Smooth muscle cell (in vitro differentiated cells): ENCODE data around the gene KCNJ12. TPM values are rescaled to one million over a fixed set of nuclear protein-coding genes. Genes with fewer than 3 reads are reported as not detected.
"Not testable (repeated sequence)": the region's sequence is repeated elsewhere in the genome, so short reads cannot be mapped to it uniquely, and the experiment has no call there.

ENCODE experiments used
- DNase-seq: peaks from one replicate; lab custom pipeline; 2025; ENCODE audit not compliant: unreplicated experiment; lab: John Stamatoyannopoulos, UW
- H2AFZ ChIP-seq: fragments of 200-600 bp; sonication (generic); 2 replicates; pipeline ENCODE4 v1.6.0; 2016; ENCODE audit warnings: antibody characterized with exemption, low read depth, mild to moderate bottlenecking
- H3F3A ChIP-seq: fragments of 200-600 bp; sonication (generic); 2 replicates; pipeline ENCODE4 v1.6.0; 2017; ENCODE audit warnings: antibody characterized with exemption, low read depth
- H3K27ac ChIP-seq: fragments of 200-600 bp; sonication (generic); 2 replicates; pipeline ENCODE4 v1.5.1; 2016; ENCODE audit warnings: low read depth, mild to moderate bottlenecking
- H3K27me3 ChIP-seq: fragments of 200-600 bp; sonication (generic); 2 replicates; pipeline ENCODE4 v1.6.1; 2016; ENCODE audit warnings: low read depth, mild to moderate bottlenecking
- H3K36me3 ChIP-seq: fragments of 200-600 bp; sonication (generic); 2 replicates; pipeline ENCODE4 v1.5.1; 2016; ENCODE audit warnings: low read depth
- H3K4me1 ChIP-seq: fragments of 200-600 bp; sonication (generic); 2 replicates; pipeline ENCODE4 v1.5.1; 2016; ENCODE audit warnings: low read depth
- H3K4me2 ChIP-seq: fragments of 200-600 bp; sonication (generic); 2 replicates; pipeline ENCODE4 v1.6.0; 2016; ENCODE audit warnings: mild to moderate bottlenecking
- H3K4me3 ChIP-seq: fragments of 200-600 bp; sonication (generic); 2 replicates; pipeline ENCODE4 v1.5.1; 2016; ENCODE audit warnings: mild to moderate bottlenecking
- H3K79me2 ChIP-seq: fragments of 200-600 bp; sonication (generic); 2 replicates; pipeline ENCODE4 v1.6.0; 2016; ENCODE audit warnings: low read depth, mild to moderate bottlenecking
- H3K9ac ChIP-seq: fragments of 200-600 bp; sonication (generic); 2 replicates; pipeline ENCODE4 v1.6.0; 2016; ENCODE audit warnings: low read depth
- H3K9me3 ChIP-seq: fragments of 200-600 bp; sonication (generic); replicated peaks from 2 replicates; pipeline ENCODE4 v1.5.1; 2016; ENCODE audit warnings: low read depth
- H4K20me1 ChIP-seq: fragments of 200-600 bp; sonication (generic); 2 replicates; pipeline ENCODE4 v1.6.0; 2016; ENCODE audit warnings: low read depth
- CTCF ChIP-seq: fragments of 200-600 bp; sonication (generic); IDR thresholded peaks from 2 replicates; pipeline ENCODE4 v1.5.1; 2017; ENCODE audit warnings: borderline replicate concordance, mild to moderate bottlenecking, antibody characterized with exemption; ENCODE audit not compliant: insufficient read depth, poor library complexity, severe bottlenecking
- WGBS: methylation state at CpG from one replicate; pipeline ENCODE4 v1.1.7; 2016; ENCODE audit warnings: low lambda C conversion rate; 5-methylcytosine and 5-hydroxymethylcytosine counted together
- polyA plus RNA-seq: library from polyadenylated mRNA; unstranded; fragments of >200 nt; fragmentation: Nextera tagmentation; extraction: Ambion mirVana; gene quantifications from 2 replicates; pipeline ENCODE4 v1.2.1, GENCODE V29; 2016
- total RNA-seq: library from RNA; depleted of rRNA; stranded (reverse); fragments of >200 nt; gene quantifications from 2 replicates; pipeline ENCODE4 v1.2.3, GENCODE V29; 2014

KCNJ12 gene
- total and polyA plus RNA-seq, 2 experiments from 2014 or later: 0.04 to 0.18 TPM

- Histone ChIP-seq H4K20me1 (no peaks in the 10 kb centered on the region), H3K27me3 (no peaks in the 10 kb centered on the region), H2AFZ (no peak overlapping the region), H3K79me2 (no peaks in the 10 kb centered on the region), H3K9ac (no peak overlapping the region), H3K9me3 (no peaks in the 10 kb centered on the region), H3K4me2 (no peak overlapping the region), H3K27ac (no peak overlapping the region), H3F3A (no peaks in the 10 kb centered on the region), H3K36me3 (no peaks in the 10 kb centered on the region), H3K4me1 (no peaks in the 10 kb centered on the region), H3K4me3 (no peak overlapping the region)
- TF ChIP-seq CTCF: no peak
- DNase-seq: no peak
- 81% methylated on average over 10 of the region's 10 CpGs for WGBS
Measured at GRCh38 chr17:21425321-21425720, 49.2 kb downstream of the KCNJ12 start.

GRCh38 chr17:21425736-21426135 is 49.6 kb downstream of the KCNJ12 start:
- TF ChIP-seq CTCF: no peak
- Histone ChIP-seq H3K9ac (no peak overlapping the region), H3K4me1 (no peaks in the 10 kb centered on the region), H3K79me2 (no peaks in the 10 kb centered on the region), H4K20me1 (no peaks in the 10 kb centered on the region), H3K9me3 (no peaks in the 10 kb centered on the region), H3K27ac (no peak overlapping the region), H3K36me3 (no peaks in the 10 kb centered on the region), H3F3A (no peaks in the 10 kb centered on the region), H3K27me3 (no peaks in the 10 kb centered on the region), H3K4me3 (no peak overlapping the region), H3K4me2 (no peak overlapping the region), H2AFZ (no peak overlapping the region)
- 56% methylated on average over 4 of the region's 4 CpGs for WGBS
- DNase-seq: no peak

- H4K20me1 ChIP-seq, H3K27ac ChIP-seq, H3K9ac ChIP-seq, H3K27me3 ChIP-seq, H3F3A ChIP-seq, H3K4me1 ChIP-seq, H3K36me3 ChIP-seq, H3K4me3 ChIP-seq, DNase-seq, H3K79me2 ChIP-seq, H3K9me3 ChIP-seq, H3K4me2 ChIP-seq, H2AFZ ChIP-seq: not testable (repeated sequence)
- WGBS: 86% methylated on average over 8 of the region's 8 CpGs
Measured at GRCh38 chr17:21426246-21426645, 50.1 kb downstream of the KCNJ12 start.

GRCh38 chr17:21426876-21427275 is 50.7 kb downstream of the KCNJ12 start:
- WGBS: 83% methylated on average over 7 of the region's 8 CpGs
- DNase-seq, H3F3A ChIP-seq, H3K4me3 ChIP-seq, H3K9me3 ChIP-seq, H3K27ac ChIP-seq, H3K4me1 ChIP-seq, H3K36me3 ChIP-seq, H3K9ac ChIP-seq, H3K27me3 ChIP-seq, H2AFZ ChIP-seq, H3K4me2 ChIP-seq, H4K20me1 ChIP-seq, H3K79me2 ChIP-seq: not testable (repeated sequence)

- not testable (repeated sequence) for H3K79me2 ChIP-seq, H3K4me2 ChIP-seq, H4K20me1 ChIP-seq, H3K4me3 ChIP-seq, DNase-seq, H3K9ac ChIP-seq, H3K27me3 ChIP-seq, H3F3A ChIP-seq, H3K27ac ChIP-seq, H2AFZ ChIP-seq, H3K4me1 ChIP-seq, H3K36me3 ChIP-seq, H3K9me3 ChIP-seq
- WGBS: 13% methylated on average over 1 of the region's 3 CpGs
Measured at GRCh38 chr17:21427727-21428126, 51.6 kb downstream of the KCNJ12 start.

- not testable (repeated sequence) for H3K4me2 ChIP-seq, H2AFZ ChIP-seq, H3K27me3 ChIP-seq, H3K4me1 ChIP-seq, DNase-seq, H3K79me2 ChIP-seq, H3K4me3 ChIP-seq, H3F3A ChIP-seq, H3K27ac ChIP-seq, H3K9me3 ChIP-seq, H3K9ac ChIP-seq, H3K36me3 ChIP-seq, H4K20me1 ChIP-seq
- 87% methylated on average over 5 of the region's 5 CpGs for WGBS
Measured at GRCh38 chr17:21428752-21429424, 52.7 kb downstream of the KCNJ12 start.

GRCh38 chr17:21429921-21430628 is 53.9 kb downstream of the KCNJ12 start:
- not testable (repeated sequence) for H3K79me2 ChIP-seq, H3K4me2 ChIP-seq, H3K9me3 ChIP-seq, H3K27me3 ChIP-seq, H3F3A ChIP-seq, H3K4me3 ChIP-seq, H3K4me1 ChIP-seq, DNase-seq, H3K36me3 ChIP-seq, H4K20me1 ChIP-seq, H2AFZ ChIP-seq, H3K9ac ChIP-seq
- 48% methylated on average over 5 of the region's 5 CpGs for WGBS
- H3K27ac ChIP-seq: peak overlapping the region; percentile 49
